Large intestine (tissue), 3 donors: Measurements from ENCODE around the gene SEPTIN6. TPM values are rescaled to one million over a fixed set of nuclear protein-coding genes. Genes with fewer than 3 reads are reported as not detected.
A peak's percentile ranks its signal among the peaks of the same experiment; 100 is the strongest.
"Not testable (repeated sequence)": the region's sequence is repeated elsewhere in the genome, so short reads cannot be mapped to it uniquely, and the experiment has no call there.

Source experiments
- DNase-seq, 2 donors: peaks; one replicate each; pipeline versions ENCODE4 v3.0.0 to v3.0.0-alpha.2; 2013
- H3K27ac ChIP-seq: one replicate; pipeline ENCODE4 v1.5.1; 2013; ENCODE audit warnings: low read length
- H3K27me3 ChIP-seq: 2 replicates; pipeline ENCODE4 v1.6.1; 2013; ENCODE audit warnings: low read length; ENCODE audit not compliant: control insufficient read depth, insufficient read depth
- H3K36me3 ChIP-seq: 2 replicates; pipeline ENCODE4 v1.6.1; 2013; ENCODE audit warnings: low read length; ENCODE audit not compliant: control insufficient read depth, insufficient read depth
- H3K4me1 ChIP-seq: one replicate; pipeline ENCODE4 v1.6.1; 2013; ENCODE audit warnings: low read length; ENCODE audit not compliant: control insufficient read depth, insufficient read depth
- H3K4me3 ChIP-seq: one replicate; pipeline ENCODE4 v1.5.1; 2013; ENCODE audit warnings: low read length
- H3K9me3 ChIP-seq: one replicate; pipeline ENCODE4 v1.6.1; 2013; ENCODE audit warnings: mild to moderate bottlenecking, low read depth, low read length, moderate library complexity; ENCODE audit not compliant: control insufficient read depth
- WGBS: methylation state at CpG from one replicate; pipeline ENCODE4 v1.1.5; 2013; ENCODE audit warnings: low lambda C conversion rate; ENCODE audit not compliant: insufficient coverage; 5-methylcytosine and 5-hydroxymethylcytosine counted together
- polyA plus RNA-seq: library from polyadenylated mRNA; unstranded; fragments of 120-200 nt; gene quantifications from one replicate; pipeline ENCODE4 v1.2.1, GENCODE V29; 2013

The SEPTIN6 gene
- polyA plus RNA-seq, 1 donor = 29.2 TPM

- WGBS = no CpG with 5 or more reads among the region's 66 CpGs
- Histone ChIP-seq H3K27ac (peak overlapping the region; percentile 67), H3K9me3 (no peaks in the 10 kb centered on the region), H3K4me1 (peaks cover 2% of the 10 kb centered on the region), H3K27me3 (no peaks in the 10 kb centered on the region), H3K4me3 (peak overlapping the region; percentile 67), H3K36me3 (no peaks in the 10 kb centered on the region)
- peak in 1 of 2 donors; percentile 61 for DNase-seq
Observed at GRCh38 chrX:119692191-119693039, 553 bp downstream of the SEPTIN6 start.

GRCh38 chrX:119690921-119691716 lies 1.8 kb downstream of the SEPTIN6 start:
- H3K4me1 ChIP-seq = peaks cover 4% of the 10 kb centered on the region
- DNase-seq = peak in 1 of 2 donors; percentile 25
- WGBS = no CpG with 5 or more reads among the region's 8 CpGs
- peak overlapping the region; percentile 5 for H3K27ac ChIP-seq
- no peaks in the 10 kb centered on the region for H3K9me3 ChIP-seq
- H3K36me3 ChIP-seq = no peaks in the 10 kb centered on the region
- H3K4me3 ChIP-seq = peak overlapping the region; percentile 6
- no peaks in the 10 kb centered on the region for H3K27me3 ChIP-seq

- Histone ChIP-seq H3K27me3 (no peaks in the 10 kb centered on the region), H3K36me3 (no peaks in the 10 kb centered on the region), H3K27ac (no peak overlapping the region), H3K9me3 (no peaks in the 10 kb centered on the region), H3K4me3 (no peak overlapping the region), H3K4me1 (peaks cover 5% of the 10 kb centered on the region)
- no CpG with 5 or more reads among the region's 4 CpGs for WGBS
- DNase-seq = no peak
Observed at GRCh38 chrX:119688911-119689321, 4.1 kb downstream of the SEPTIN6 start.

- H3K4me3 ChIP-seq = no peak overlapping the region
- no peaks in the 10 kb centered on the region for H3K9me3 ChIP-seq
- DNase-seq = no peak
- H3K27me3 ChIP-seq = no peaks in the 10 kb centered on the region
- no peaks in the 10 kb centered on the region for H3K36me3 ChIP-seq
- WGBS = no CpG with 5 or more reads among the region's 5 CpGs
- H3K27ac ChIP-seq = no peak overlapping the region
- H3K4me1 ChIP-seq = peaks cover 3% of the 10 kb centered on the region
Observed at GRCh38 chrX:119687661-119688413, 5.1 kb downstream of the SEPTIN6 start.

GRCh38 chrX:119686087-119686691 lies 6.8 kb downstream of the SEPTIN6 start:
- Histone ChIP-seq H3K9me3 (no peaks in the 10 kb centered on the region), H3K4me1 (peaks cover 3% of the 10 kb centered on the region), H3K27me3 (no peaks in the 10 kb centered on the region), H3K27ac (peak overlapping the region; percentile 65), H3K36me3 (no peaks in the 10 kb centered on the region), H3K4me3 (no peak overlapping the region)
- DNase-seq = no peak
- WGBS = no CpG with 5 or more reads among the region's 12 CpGs

- H3K36me3 ChIP-seq = no peaks in the 10 kb centered on the region
- H3K4me3 ChIP-seq = no peak overlapping the region
- DNase-seq = peak in 1 of 2 donors; percentile 12
- H3K27ac ChIP-seq = peak overlapping the region; percentile 65
- H3K27me3 ChIP-seq = no peaks in the 10 kb centered on the region
- H3K4me1 ChIP-seq = peaks cover 3% of the 10 kb centered on the region
- no CpG with 5 or more reads among the region's 15 CpGs for WGBS
- H3K9me3 ChIP-seq = no peaks in the 10 kb centered on the region
Observed at GRCh38 chrX:119685225-119686066, 7.5 kb downstream of the SEPTIN6 start.

- DNase-seq = no peak
- Histone ChIP-seq H3K4me1 (peaks cover 3% of the 10 kb centered on the region), H3K27ac (peak overlapping the region; percentile 65), H3K36me3 (no peaks in the 10 kb centered on the region), H3K4me3 (no peak overlapping the region), H3K27me3 (no peaks in the 10 kb centered on the region), H3K9me3 (no peaks in the 10 kb centered on the region)
- WGBS = no CpG with 5 or more reads among the region's 1 CpG
Observed at GRCh38 chrX:119684916-119685224, 8.1 kb downstream of the SEPTIN6 start.

GRCh38 chrX:119684312-119684711 lies 8.7 kb downstream of the SEPTIN6 start:
- DNase-seq, H3K4me1 ChIP-seq, H3K27ac ChIP-seq, H3K36me3 ChIP-seq, H3K9me3 ChIP-seq, H3K27me3 ChIP-seq, H3K4me3 ChIP-seq: not testable (repeated sequence)
- no CpG with 5 or more reads among the region's 8 CpGs for WGBS

- no peak for DNase-seq
- WGBS = no CpG with 5 or more reads among the region's 15 CpGs
- Histone ChIP-seq H3K4me1 (peaks cover 3% of the 10 kb centered on the region), H3K27ac (no peak overlapping the region), H3K36me3 (no peaks in the 10 kb centered on the region), H3K27me3 (no peaks in the 10 kb centered on the region), H3K9me3 (no peaks in the 10 kb centered on the region), H3K4me3 (no peak overlapping the region)
Observed at GRCh38 chrX:119682019-119682989, 10.7 kb downstream of the SEPTIN6 start.
